HUES6 (cell line): ENCODE data around the gene SEC63.
"Not testable (repeated sequence)": the region's sequence is repeated elsewhere in the genome, so short reads cannot be mapped to it uniquely, and the experiment has no call there.

Experiments
- H3K27ac ChIP-seq: 2 replicates; pipeline ENCODE4 v1.7.0; 2013; ENCODE audit warnings: low read depth, mild to moderate bottlenecking, low read length, inconsistent platforms
- H3K27me3 ChIP-seq: 2 replicates; pipeline ENCODE4 v1.6.1; 2013; ENCODE audit warnings: low read length; ENCODE audit not compliant: control insufficient read depth, insufficient read depth
- H3K36me3 ChIP-seq: 2 replicates; pipeline ENCODE4 v1.6.1; 2013; ENCODE audit warnings: low read length; ENCODE audit not compliant: control insufficient read depth, insufficient read depth
- H3K4me1 ChIP-seq: 2 replicates; pipeline ENCODE4 v1.6.1; 2013; ENCODE audit warnings: low read length; ENCODE audit not compliant: control insufficient read depth, insufficient read depth
- H3K4me3 ChIP-seq: 2 replicates; pipeline ENCODE4 v1.5.1; 2013; ENCODE audit warnings: low read depth, low read length
- H3K9ac ChIP-seq: one replicate; pipeline ENCODE4 v1.6.1; 2013; ENCODE audit warnings: mild to moderate bottlenecking, low read length
- H3K9me3 ChIP-seq: 2 replicates; pipeline ENCODE4 v1.6.1; 2013; ENCODE audit warnings: low read depth, low read length; ENCODE audit not compliant: control insufficient read depth, insufficient read depth

The SEC63 gene

GRCh38 chr6:107956181-107956580, 1.8 kb downstream of the SEC63 start:
- H3K9me3 ChIP-seq: peaks cover 9% of the 10 kb centered on the region; the same call in 1 of the 2 replicates
- peaks cover 19% of the 10 kb centered on the region for H3K36me3 ChIP-seq
- no peaks in the 10 kb centered on the region for H3K27me3 ChIP-seq
- H3K4me3 ChIP-seq: peak overlapping the region; percentile 87
- H3K9ac ChIP-seq: peak overlapping the region; percentile 96
- H3K4me1 ChIP-seq: peaks cover 11% of the 10 kb centered on the region
- H3K27ac ChIP-seq: peak overlapping the region; percentile 78; the same call in 1 of the 2 replicates

DNA sequence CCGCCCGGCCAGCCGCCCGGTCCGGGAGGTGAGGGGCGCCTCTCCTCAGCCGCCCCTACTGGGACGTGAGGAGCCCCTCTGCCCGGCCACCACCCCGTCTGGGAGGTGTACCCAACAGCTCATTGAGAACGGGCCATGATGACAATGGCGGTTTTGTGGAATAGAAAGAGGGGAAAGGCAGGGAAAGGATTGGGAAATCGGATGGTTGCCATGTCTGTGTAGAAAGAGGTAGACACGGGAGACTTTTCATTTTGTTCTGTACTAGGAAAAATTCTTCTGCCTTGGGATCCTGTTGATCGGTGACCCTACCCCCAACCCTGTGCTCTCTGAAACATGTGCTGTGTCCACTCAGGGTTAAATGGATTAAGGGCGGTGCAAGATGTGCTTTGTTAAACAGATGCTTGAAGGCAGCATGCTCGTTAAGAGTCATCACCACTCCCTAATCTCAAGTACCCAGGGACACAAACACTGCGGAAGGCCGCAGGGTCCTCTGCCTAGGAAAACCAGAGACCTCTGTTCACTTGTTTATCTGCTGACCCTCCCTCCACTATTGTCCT, 4.1 kb downstream of the SEC63 start:
- peaks cover 19% of the 10 kb centered on the region for H3K36me3 ChIP-seq
- peaks cover 11% of the 10 kb centered on the region for H3K4me1 ChIP-seq
- H3K27me3 ChIP-seq, H3K27ac ChIP-seq, H3K9ac ChIP-seq, H3K4me3 ChIP-seq, H3K9me3 ChIP-seq: not testable (repeated sequence)

- Histone ChIP-seq H3K9me3 (peaks cover 18% of the 10 kb centered on the region; the same call in 1 of the 2 replicates), H3K27me3 (no peaks in the 10 kb centered on the region), H3K4me1 (no peaks in the 10 kb centered on the region), H3K27ac (no peak overlapping the region), H3K9ac (no peak overlapping the region), H3K36me3 (peaks cover 28% of the 10 kb centered on the region), H3K4me3 (no peak overlapping the region)
Measured at GRCh38 chr6:107943626-107944439, 14.2 kb downstream of the SEC63 start.

- no peaks in the 10 kb centered on the region for H3K4me1 ChIP-seq
- no peak overlapping the region for H3K4me3 ChIP-seq
- no peak overlapping the region for H3K27ac ChIP-seq
- no peaks in the 10 kb centered on the region for H3K27me3 ChIP-seq
- peaks cover 25% of the 10 kb centered on the region for H3K9me3 ChIP-seq
- H3K9ac ChIP-seq: no peak overlapping the region
- peaks cover 26% of the 10 kb centered on the region for H3K36me3 ChIP-seq
Measured at GRCh38 chr6:107942142-107942541, 15.9 kb downstream of the SEC63 start.

GRCh38 chr6:107941627-107942026, 16.4 kb downstream of the SEC63 start:
- H3K9me3 ChIP-seq: peaks cover 28% of the 10 kb centered on the region
- H3K27me3 ChIP-seq: no peaks in the 10 kb centered on the region
- no peak overlapping the region for H3K4me3 ChIP-seq
- no peak overlapping the region for H3K9ac ChIP-seq
- peaks cover 28% of the 10 kb centered on the region for H3K36me3 ChIP-seq
- H3K27ac ChIP-seq: no peak overlapping the region
- no peaks in the 10 kb centered on the region for H3K4me1 ChIP-seq

DNA sequence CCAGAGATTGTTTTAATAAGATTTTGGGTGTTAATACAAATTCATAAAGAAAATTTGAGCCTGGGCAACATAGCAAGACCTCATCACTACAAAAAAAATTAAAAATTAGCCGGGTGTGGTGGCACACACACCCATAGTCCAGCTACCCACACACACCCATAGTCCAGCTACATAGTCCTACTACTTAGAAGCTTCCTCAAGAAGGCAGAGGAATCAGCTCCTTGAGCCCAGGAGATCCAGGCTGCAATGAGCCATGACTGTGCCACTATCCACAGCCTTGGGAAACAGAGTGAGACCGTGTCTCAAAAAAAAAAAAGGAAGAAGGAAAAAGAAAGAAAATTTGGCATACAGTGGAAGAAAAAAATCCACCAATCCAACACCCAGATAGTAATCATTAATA, 16.8 kb downstream of the SEC63 start:
- H3K9ac ChIP-seq: no peak overlapping the region
- no peak overlapping the region for H3K27ac ChIP-seq
- peaks cover 32% of the 10 kb centered on the region for H3K36me3 ChIP-seq
- no peaks in the 10 kb centered on the region for H3K27me3 ChIP-seq
- peaks cover 30% of the 10 kb centered on the region for H3K9me3 ChIP-seq
- H3K4me1 ChIP-seq: no peaks in the 10 kb centered on the region
- no peak overlapping the region for H3K4me3 ChIP-seq

DNA sequence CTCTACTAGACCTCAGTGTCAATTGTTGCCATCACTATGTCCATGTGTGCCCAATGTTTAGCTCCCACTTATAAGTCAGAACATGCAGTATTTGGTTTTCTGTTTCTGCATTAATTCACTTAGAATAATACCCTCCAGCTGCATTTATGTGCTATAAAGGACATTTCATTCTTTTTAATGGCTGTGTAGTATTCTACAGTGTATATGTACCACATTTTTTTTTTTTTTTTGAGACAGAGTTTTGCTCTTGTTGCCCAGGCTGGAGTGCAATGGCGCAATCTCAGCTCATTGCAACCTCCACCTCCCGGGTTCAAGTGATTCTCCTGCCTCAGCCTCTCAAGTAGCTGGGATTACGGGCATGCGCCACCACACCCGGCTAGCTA, 21.1 kb downstream of the SEC63 start:
- H3K27me3 ChIP-seq: not testable (repeated sequence)
- H3K9me3 ChIP-seq: peaks cover 48% of the 10 kb centered on the region
- peaks cover 37% of the 10 kb centered on the region for H3K36me3 ChIP-seq

DNA sequence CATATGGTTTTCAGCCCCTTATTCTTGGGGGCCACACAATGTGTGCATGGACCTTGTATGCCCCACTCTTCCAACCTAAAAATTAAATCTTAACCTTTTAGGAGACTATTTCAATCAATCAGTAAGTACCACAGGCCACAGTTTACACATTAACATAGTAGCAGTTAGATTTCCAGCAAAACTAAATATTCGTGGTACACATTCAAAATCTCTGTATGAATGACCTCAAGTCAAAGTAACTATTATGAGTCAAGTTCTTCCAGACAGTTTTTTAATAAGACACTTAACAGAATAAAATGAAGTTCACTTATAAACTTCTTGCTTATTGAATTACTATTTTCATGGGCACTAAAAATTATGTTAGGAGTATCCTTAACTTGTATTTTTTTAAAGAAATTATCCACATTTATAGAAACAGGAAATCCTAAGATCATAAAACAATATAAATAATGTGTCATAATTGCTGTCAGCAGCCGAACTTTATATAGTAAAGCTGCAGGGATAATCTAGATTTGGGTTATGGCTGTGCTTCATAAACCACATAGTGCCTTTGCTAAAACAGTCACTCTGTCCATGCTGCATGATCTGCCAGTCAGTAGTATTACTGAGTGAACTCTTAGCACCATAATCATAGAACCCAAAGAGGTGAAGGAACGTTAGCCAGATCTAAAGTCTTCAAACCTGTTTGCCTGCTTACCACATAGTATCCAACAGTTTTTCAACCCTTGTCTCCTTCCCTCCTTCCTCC, 21.7 kb downstream of the SEC63 start:
- Histone ChIP-seq H3K9ac (no peak overlapping the region), H3K27ac (no peak overlapping the region), H3K27me3 (no peaks in the 10 kb centered on the region), H3K4me3 (no peak overlapping the region), H3K9me3 (peaks cover 52% of the 10 kb centered on the region), H3K36me3 (peaks cover 39% of the 10 kb centered on the region), H3K4me1 (no peaks in the 10 kb centered on the region)

More for the DNA sequence above, 21.1 kb downstream of the SEC63 start:
- not testable (repeated sequence) for H3K27ac ChIP-seq, H3K9ac ChIP-seq, H3K4me3 ChIP-seq, H3K4me1 ChIP-seq

- not testable (repeated sequence) for H3K27me3 ChIP-seq, H3K9ac ChIP-seq, H3K4me1 ChIP-seq, H3K4me3 ChIP-seq, H3K27ac ChIP-seq
- Histone ChIP-seq H3K36me3 (peaks cover 38% of the 10 kb centered on the region), H3K9me3 (peaks cover 51% of the 10 kb centered on the region)
Measured at GRCh38 chr6:107934229-107934628, 23.8 kb downstream of the SEC63 start.

- Histone ChIP-seq H3K36me3 (peaks cover 50% of the 10 kb centered on the region), H3K9me3 (peaks cover 56% of the 10 kb centered on the region), H3K9ac (no peak overlapping the region), H3K27ac (no peak overlapping the region), H3K4me3 (no peak overlapping the region), H3K27me3 (no peaks in the 10 kb centered on the region), H3K4me1 (no peaks in the 10 kb centered on the region)
Measured at GRCh38 chr6:107932580-107932979, 25.4 kb downstream of the SEC63 start.

- H3K36me3 ChIP-seq: peaks cover 55% of the 10 kb centered on the region
- H3K4me3 ChIP-seq: no peak overlapping the region
- no peak overlapping the region for H3K9ac ChIP-seq
- H3K9me3 ChIP-seq: peaks cover 57% of the 10 kb centered on the region
- H3K4me1 ChIP-seq: no peaks in the 10 kb centered on the region
- H3K27me3 ChIP-seq: no peaks in the 10 kb centered on the region
- no peak overlapping the region for H3K27ac ChIP-seq
Measured at GRCh38 chr6:107931894-107932293, 26.1 kb downstream of the SEC63 start.
